ENCODE results near the gene SFTPB.
"Not testable (repeated sequence)": the region's sequence is repeated elsewhere in the genome, so short reads cannot be mapped to it uniquely, and the experiment has no call there.

Gene SFTPB

GRCh38 chr2:85668009-85668856 is at the start of gene SFTPB:
Gene SFTPB, minus strand, starts transcription at chr2:85668199. Its CDS starts 16 bp downstream, at chr2:85668183.
- Mint-ChIP-seq H3K27ac (no peak within 1 kb of the TSS), H3K36me3 (no peaks in the 10 kb centered on the region), H3K9me3 (ENCODE audit: low read depth) (no peaks in the 10 kb centered on the region), H3K27me3 (no peaks in the 10 kb centered on the region), H3K4me1 (ENCODE audit: low read depth) (no peaks in the 10 kb centered on the region), H3K4me3 (no peak within 1 kb of the TSS)

GRCh38 chr2:85717308-85718008 is 49.5 kb upstream of the SFTPB start:
- H3K4me1 Mint-ChIP-seq (ENCODE audit: low read depth) = peaks cover 11% of the 10 kb centered on the region
- H3K9me3 Mint-ChIP-seq (ENCODE audit: low read depth) = peaks cover 6% of the 10 kb centered on the region
- H3K36me3 Mint-ChIP-seq = no peaks in the 10 kb centered on the region
- no peak overlapping the region for H3K4me3 Mint-ChIP-seq
- H3K27me3 Mint-ChIP-seq = peaks cover 1% of the 10 kb centered on the region
- H3K27ac Mint-ChIP-seq = no peak overlapping the region

GRCh38 chr2:85716346-85716914 is 48.4 kb upstream of the SFTPB start:
- Mint-ChIP-seq H3K36me3 (no peaks in the 10 kb centered on the region), H3K27me3 (peaks cover 1% of the 10 kb centered on the region), H3K4me1 (ENCODE audit: low read depth) (peaks cover 11% of the 10 kb centered on the region), H3K4me3 (no peak overlapping the region), H3K9me3 (ENCODE audit: low read depth) (peaks cover 6% of the 10 kb centered on the region), H3K27ac (no peak overlapping the region)

GRCh38 chr2:85714841-85715240 is 46.8 kb upstream of the SFTPB start:
- Mint-ChIP-seq H3K27ac (no peak overlapping the region), H3K36me3 (no peaks in the 10 kb centered on the region), H3K9me3 (ENCODE audit: low read depth) (no peaks in the 10 kb centered on the region), H3K27me3 (peaks cover 1% of the 10 kb centered on the region), H3K4me3 (no peak overlapping the region), H3K4me1 (ENCODE audit: low read depth) (peaks cover 11% of the 10 kb centered on the region)

GRCh38 chr2:85714421-85714820 is 46.4 kb upstream of the SFTPB start:
- H3K4me1 Mint-ChIP-seq (ENCODE audit: low read depth) = peaks cover 11% of the 10 kb centered on the region
- H3K27me3 Mint-ChIP-seq; H3K4me3 Mint-ChIP-seq; H3K36me3 Mint-ChIP-seq; H3K9me3 Mint-ChIP-seq (ENCODE audit: low read depth); H3K27ac Mint-ChIP-seq: not testable (repeated sequence)

- Mint-ChIP-seq H3K36me3 (no peaks in the 10 kb centered on the region), H3K4me3 (no peak overlapping the region), H3K9me3 (ENCODE audit: low read depth) (no peaks in the 10 kb centered on the region), H3K27ac (no peak overlapping the region), H3K27me3 (no peaks in the 10 kb centered on the region), H3K4me1 (ENCODE audit: low read depth) (peaks cover 11% of the 10 kb centered on the region)
Observed at GRCh38 chr2:85713836-85714235, 45.8 kb upstream of the SFTPB start.

GRCh38 chr2:85712849-85713612 is 45.0 kb upstream of the SFTPB start:
- Mint-ChIP-seq H3K27ac (no peak overlapping the region), H3K4me3 (no peak overlapping the region)

GRCh38 chr2:85712336-85712735 is 44.3 kb upstream of the SFTPB start:
- no peaks in the 10 kb centered on the region for H3K9me3 Mint-ChIP-seq (ENCODE audit: low read depth)
- no peak overlapping the region for H3K4me3 Mint-ChIP-seq
- peaks cover 3% of the 10 kb centered on the region for H3K27me3 Mint-ChIP-seq
- H3K36me3 Mint-ChIP-seq = no peaks in the 10 kb centered on the region
- H3K4me1 Mint-ChIP-seq (ENCODE audit: low read depth) = peaks cover 11% of the 10 kb centered on the region
- H3K27ac Mint-ChIP-seq = no peak overlapping the region

More at GRCh38 chr2:85712849-85713612, 45.0 kb upstream of the SFTPB start:
- Mint-ChIP-seq H3K27me3 (peaks cover 1% of the 10 kb centered on the region), H3K36me3 (no peaks in the 10 kb centered on the region), H3K4me1 (ENCODE audit: low read depth) (peaks cover 11% of the 10 kb centered on the region), H3K9me3 (ENCODE audit: low read depth) (no peaks in the 10 kb centered on the region)

- H3K9me3 Mint-ChIP-seq (ENCODE audit: low read depth) = no peaks in the 10 kb centered on the region
- H3K36me3 Mint-ChIP-seq = no peaks in the 10 kb centered on the region
- H3K4me3 Mint-ChIP-seq = no peak overlapping the region
- H3K27me3 Mint-ChIP-seq = peaks cover 3% of the 10 kb centered on the region
- peaks cover 11% of the 10 kb centered on the region for H3K4me1 Mint-ChIP-seq (ENCODE audit: low read depth)
- no peak overlapping the region for H3K27ac Mint-ChIP-seq
Observed at GRCh38 chr2:85711578-85712060, 43.6 kb upstream of the SFTPB start.

- Mint-ChIP-seq H3K4me3 (no peak overlapping the region), H3K9me3 (ENCODE audit: low read depth) (no peaks in the 10 kb centered on the region), H3K27ac (no peak overlapping the region), H3K4me1 (ENCODE audit: low read depth) (peaks cover 11% of the 10 kb centered on the region), H3K36me3 (no peaks in the 10 kb centered on the region), H3K27me3 (peaks cover 3% of the 10 kb centered on the region)
Observed at GRCh38 chr2:85710687-85711577, 42.9 kb upstream of the SFTPB start.

- Mint-ChIP-seq H3K36me3 (no peaks in the 10 kb centered on the region), H3K4me3 (no peak overlapping the region), H3K9me3 (ENCODE audit: low read depth) (no peaks in the 10 kb centered on the region), H3K27ac (no peak overlapping the region), H3K27me3 (peaks cover 3% of the 10 kb centered on the region), H3K4me1 (ENCODE audit: low read depth) (peaks cover 7% of the 10 kb centered on the region)
Observed at GRCh38 chr2:85709401-85709811, 41.4 kb upstream of the SFTPB start.

- Mint-ChIP-seq H3K4me1 (ENCODE audit: low read depth) (peaks cover 4% of the 10 kb centered on the region), H3K9me3 (ENCODE audit: low read depth) (no peaks in the 10 kb centered on the region), H3K4me3 (no peak overlapping the region), H3K36me3 (no peaks in the 10 kb centered on the region), H3K27ac (no peak overlapping the region), H3K27me3 (peaks cover 3% of the 10 kb centered on the region)
Observed at GRCh38 chr2:85708641-85709040, 40.6 kb upstream of the SFTPB start.

GRCh38 chr2:85707304-85707703 is 39.3 kb upstream of the SFTPB start:
- Mint-ChIP-seq H3K27ac (no peak overlapping the region), H3K27me3 (peaks cover 3% of the 10 kb centered on the region), H3K9me3 (ENCODE audit: low read depth) (no peaks in the 10 kb centered on the region), H3K4me3 (no peak overlapping the region), H3K4me1 (ENCODE audit: low read depth) (peaks cover 14% of the 10 kb centered on the region), H3K36me3 (no peaks in the 10 kb centered on the region)
